ENCODE data around the gene CSRNP3.

GRCh38 chr2:165692906-165693305 lies 223.4 kb downstream of the CSRNP3 start:
- TF ChIP-seq POLR2AphosphoS5 (IDR thresholded peaks at IDR 0.05), result no peak
- no peak for TF ChIP-seq CTCF (IDR thresholded peaks at IDR 0.05)
- TF ChIP-seq EP300 (IDR thresholded peaks at IDR 0.05), result no peak

Data from sigmoid colon (tissue), 4 donors.